ENCODE data around the gene ZNF217.
"Not testable (repeated sequence)": the region's sequence is repeated elsewhere in the genome, so short reads cannot be mapped to it uniquely, and the experiment has no call there.

ZNF217 gene

GRCh38 chr20:53598140-53599043 lies 4.8 kb upstream of the ZNF217 start:
- no peak for DNase-seq (ENCODE audit: low read depth in 2 of 2)

- no peak for DNase-seq (ENCODE audit: low read depth in 2 of 2)
Measured at GRCh38 chr20:53597521-53598120, 4.0 kb upstream of the ZNF217 start.

- no peak for DNase-seq (ENCODE audit: low read depth in 2 of 2)
Measured at GRCh38 chr20:53597030-53597482, 3.4 kb upstream of the ZNF217 start.

GRCh38 chr20:53596189-53597001 lies 2.8 kb upstream of the ZNF217 start:
- DNase-seq (ENCODE audit: low read depth in 2 of 2), result not testable (repeated sequence)

- not testable (repeated sequence) for DNase-seq (ENCODE audit: low read depth in 2 of 2)
Measured at GRCh38 chr20:53595742-53596141, 2.1 kb upstream of the ZNF217 start.

GRCh38 chr20:53595018-53595378 lies 1.4 kb upstream of the ZNF217 start:
- DNase-seq (ENCODE audit: low read depth in 2 of 2), result no peak

GRCh38 chr20:53594068-53595017 lies 704 bp upstream of the ZNF217 start:
- DNase-seq (ENCODE audit: low read depth in 2 of 2), result peak; percentile 92 to 97

- DNase-seq (ENCODE audit: low read depth in 2 of 2), result no peak
Measured at GRCh38 chr20:53592992-53593465, 610 bp downstream of the ZNF217 start.

GRCh38 chr20:53592454-53592991 lies 1.1 kb downstream of the ZNF217 start:
- DNase-seq (ENCODE audit: low read depth in 2 of 2), result peak in 1 of 2 experiments; percentile 48

- not testable (repeated sequence) for DNase-seq (ENCODE audit: low read depth in 2 of 2)
Measured at GRCh38 chr20:53591941-53592441, 1.6 kb downstream of the ZNF217 start.

- not testable (repeated sequence) for DNase-seq (ENCODE audit: low read depth in 2 of 2)
Measured at GRCh38 chr20:53591206-53591741, 2.4 kb downstream of the ZNF217 start.

- DNase-seq (ENCODE audit: low read depth in 2 of 2), result not testable (repeated sequence)
Measured at GRCh38 chr20:53590608-53591007, 3.0 kb downstream of the ZNF217 start.

GRCh38 chr20:53590122-53590521 lies 3.5 kb downstream of the ZNF217 start:
- DNase-seq (ENCODE audit: low read depth in 2 of 2), result not testable (repeated sequence)

GRCh38 chr20:53589321-53590065 lies 4.1 kb downstream of the ZNF217 start:
- not testable (repeated sequence) for DNase-seq (ENCODE audit: low read depth in 2 of 2)

GRCh38 chr20:53587157-53587703 lies 6.4 kb downstream of the ZNF217 start:
- not testable (repeated sequence) for DNase-seq (ENCODE audit: low read depth in 2 of 2)

- DNase-seq (ENCODE audit: low read depth in 2 of 2), result no peak
Measured at GRCh38 chr20:53586640-53587039, 7.0 kb downstream of the ZNF217 start.

- not testable (repeated sequence) for DNase-seq (ENCODE audit: low read depth in 2 of 2)
Measured at GRCh38 chr20:53585910-53586309, 7.7 kb downstream of the ZNF217 start.

GRCh38 chr20:53585004-53585569 lies 8.6 kb downstream of the ZNF217 start:
- not testable (repeated sequence) for DNase-seq (ENCODE audit: low read depth in 2 of 2)

GRCh38 chr20:53584550-53584913 lies 9.1 kb downstream of the ZNF217 start:
- not testable (repeated sequence) for DNase-seq (ENCODE audit: low read depth in 2 of 2)

Measured in stimulated activated CD4-positive, alpha-beta T cell treated with anti-CD3 and anti-CD28 coated beads, Interleukin-12 subunit alpha, Interleukin-12 subunit beta, amount 100 ng/mL, for 24 hours (primary cell).